ENCODE measurements around the gene IQCB1. TPM values are rescaled to one million over a fixed set of nuclear protein-coding genes. Genes with fewer than 3 reads are reported as not detected.

Gene IQCB1
- total RNA-seq, 5 donors from 2014 or later (not counting 1 experiment from before 2014, with no cell fraction given): 24.9 to 44.5 (median 25.9) TPM

- Mint-ChIP-seq H3K27ac (peak overlapping the region in 1 of 2 donors; percentile 16), H3K4me1 (peaks cover 44 to 46% (median 46%) of the 10 kb centered on the region in 3 donors), H3K36me3 (peaks cover 14% of the 10 kb centered on the region), H3K27me3 (no peaks in the 10 kb centered on the region), H3K9me3 (no peaks in the 10 kb centered on the region), H3K4me3 (peak overlapping the region; percentile 90 to 98 (median 95))
- Histone ChIP-seq H3K9me3 (no peaks in the 10 kb centered on the region), H3K27me3 (replicated peaks in 1 of 2; ENCODE audit: control insufficient read depth in 2 of 2, extremely low read depth in 1 of 2, insufficient read depth in 2 of 2, low read length in 1 of 2) (no peaks in the 10 kb centered on the region), H3K4me1 (ENCODE audit: control insufficient read depth in 1 of 2, extremely low read depth in 1 of 2, insufficient read depth in 2 of 2, low read length in 2 of 2) (peaks cover 14 to 20% of the 10 kb centered on the region in 2 experiments), H3K27ac (ENCODE audit: low read length) (no peak overlapping the region), H3K36me3 (ENCODE audit: control insufficient read depth in 2 of 2, extremely low read depth in 1 of 2, insufficient read depth in 1 of 2, low read length in 1 of 2) (peaks cover 0 to 12% of the 10 kb centered on the region in 2 donors), H3K4me3 (ENCODE audit: control insufficient read depth in 1 of 2, extremely low read depth in 1 of 2, low read length in 1 of 2) (no peak overlapping the region)
- CTCF ChIA-PET: no interaction called here
- DNase-seq (no peak), ATAC-seq (replicated peaks in 1 of 4) (no peak)
- 50% methylated on average over 1 of the region's 3 CpGs for WGBS (ENCODE audit: insufficient coverage)
- POLR2A ChIA-PET: interaction anchor here in 1 of 2 donors (0.5 kb wide), 1 partner anchor 166 kb away, joined by 3 read pairs; no protein-coding TSS in a partner anchor
Measured at GRCh38 chr3:121836481-121836880, 1.6 kb upstream of the IQCB1 start.

GRCh38 chr3:121836064-121836463 is 1.2 kb upstream of the IQCB1 start:
- CTCF ChIA-PET: no interaction called here
- Histone ChIP-seq H3K27me3 (replicated peaks in 1 of 2; ENCODE audit: control insufficient read depth in 2 of 2, extremely low read depth in 1 of 2, insufficient read depth in 2 of 2, low read length in 1 of 2) (no peaks in the 10 kb centered on the region), H3K4me3 (ENCODE audit: control insufficient read depth in 1 of 2, extremely low read depth in 1 of 2, low read length in 1 of 2) (peak overlapping the region in 1 of 2 donors; percentile 88), H3K36me3 (ENCODE audit: control insufficient read depth in 2 of 2, extremely low read depth in 1 of 2, insufficient read depth in 1 of 2, low read length in 1 of 2) (peaks cover 0 to 16% of the 10 kb centered on the region in 2 donors), H3K9me3 (no peaks in the 10 kb centered on the region), H3K27ac (ENCODE audit: low read length) (no peak overlapping the region), H3K4me1 (ENCODE audit: control insufficient read depth in 1 of 2, extremely low read depth in 1 of 2, insufficient read depth in 2 of 2, low read length in 2 of 2) (peaks cover 16 to 20% of the 10 kb centered on the region in 2 experiments)
- POLR2A ChIA-PET: no interaction called here
- H3K27me3 Mint-ChIP-seq: no peaks in the 10 kb centered on the region
- DNase-seq: no peak
- H3K4me3 Mint-ChIP-seq: peak overlapping the region; percentile 90 to 98 (median 95)
- peaks cover 46 to 51% (median 50%) of the 10 kb centered on the region in 3 donors for H3K4me1 Mint-ChIP-seq
- H3K27ac Mint-ChIP-seq: peak overlapping the region; percentile 41 to 63
- H3K9me3 Mint-ChIP-seq: no peaks in the 10 kb centered on the region
- H3K36me3 Mint-ChIP-seq: peaks cover 16% of the 10 kb centered on the region
- ATAC-seq (replicated peaks in 1 of 4): no peak
- WGBS (ENCODE audit: insufficient coverage): no CpG with 5 or more reads among the region's 4 CpGs

- Mint-ChIP-seq H3K4me1 (peaks cover 51 to 57% (median 56%) of the 10 kb centered on the region in 3 donors), H3K27me3 (no peaks in the 10 kb centered on the region), H3K4me3 (peak overlapping the region; percentile 90 to 98 (median 95)), H3K9me3 (no peaks in the 10 kb centered on the region), H3K27ac (peak overlapping the region; percentile 91 to 95), H3K36me3 (peaks cover 20% of the 10 kb centered on the region)
- Histone ChIP-seq H3K36me3 (ENCODE audit: control insufficient read depth in 2 of 2, extremely low read depth in 1 of 2, insufficient read depth in 1 of 2, low read length in 1 of 2) (peaks cover 0 to 19% of the 10 kb centered on the region in 2 donors), H3K4me3 (ENCODE audit: control insufficient read depth in 1 of 2, extremely low read depth in 1 of 2, low read length in 1 of 2) (peak overlapping the region; percentile 75 to 88), H3K27ac (ENCODE audit: low read length) (peak overlapping the region; percentile 67), H3K9me3 (no peaks in the 10 kb centered on the region), H3K27me3 (replicated peaks in 1 of 2; ENCODE audit: control insufficient read depth in 2 of 2, extremely low read depth in 1 of 2, insufficient read depth in 2 of 2, low read length in 1 of 2) (no peaks in the 10 kb centered on the region), H3K4me1 (ENCODE audit: control insufficient read depth in 1 of 2, extremely low read depth in 1 of 2, insufficient read depth in 2 of 2, low read length in 2 of 2) (peaks cover 19 to 20% of the 10 kb centered on the region in 2 experiments)
- WGBS (ENCODE audit: insufficient coverage): 0% methylated on average over 5 of the region's 11 CpGs
- peak in 2 of 35 experiments; percentile 7 to 50 for DNase-seq
- ChIA-PET CTCF (interaction anchor here in 1 of 2 donors (0.8 kb wide), 1 partner anchor 175 kb away, joined by 3 read pairs; the partner anchor contains the start of gene HCLS1), POLR2A (interaction anchor here in 1 of 2 donors (0.9 to 1.0 kb wide), 3 partner anchors 86 to 549 kb away, joined by 4 to 6 read pairs (median 5); partner anchors contain the start of genes FAM162A and GOLGB1)
- ATAC-seq (replicated peaks in 1 of 4): peak in 3 of 4 experiments; percentile 11 to 14 (median 14)
Measured at GRCh38 chr3:121835465-121835801, 573 bp upstream of the IQCB1 start.

- no peaks in the 10 kb centered on the region for H3K27me3 Mint-ChIP-seq
- Histone ChIP-seq H3K4me1 (ENCODE audit: control insufficient read depth in 1 of 2, extremely low read depth in 1 of 2, insufficient read depth in 2 of 2, low read length in 2 of 2) (peaks cover 20 to 21% of the 10 kb centered on the region in 2 experiments), H3K36me3 (ENCODE audit: control insufficient read depth in 2 of 2, extremely low read depth in 1 of 2, insufficient read depth in 1 of 2, low read length in 1 of 2) (peaks cover 0 to 21% of the 10 kb centered on the region in 2 donors), H3K9me3 (no peaks in the 10 kb centered on the region), H3K4me3 (ENCODE audit: control insufficient read depth in 1 of 2, extremely low read depth in 1 of 2, low read length in 1 of 2) (peak overlapping the region; percentile 66 to 75), H3K27ac (ENCODE audit: low read length) (peak overlapping the region; percentile 89), H3K27me3 (replicated peaks in 1 of 2; ENCODE audit: control insufficient read depth in 2 of 2, extremely low read depth in 1 of 2, insufficient read depth in 2 of 2, low read length in 1 of 2) (no peaks in the 10 kb centered on the region)
- H3K9me3 Mint-ChIP-seq: no peaks in the 10 kb centered on the region
- peaks cover 51 to 61% (median 60%) of the 10 kb centered on the region in 3 donors for H3K4me1 Mint-ChIP-seq
- peak in 2 of 35 experiments; percentile 2 to 38 for DNase-seq
- H3K4me3 Mint-ChIP-seq: peak overlapping the region; percentile 90 to 98 (median 95)
- H3K27ac Mint-ChIP-seq: peak overlapping the region; percentile 91 to 95
- H3K36me3 Mint-ChIP-seq: peaks cover 26% of the 10 kb centered on the region
- POLR2A ChIA-PET: interaction anchor here in 1 of 2 donors (1.0 kb wide), 1 partner anchor 13 kb away, joined by 4 read pairs; no protein-coding TSS in a partner anchor
- WGBS (ENCODE audit: insufficient coverage): 10% methylated on average over 11 of the region's 15 CpGs
- ATAC-seq (replicated peaks in 1 of 4): no peak
- CTCF ChIA-PET: interaction anchor here in 1 of 2 donors (0.9 kb wide), 1 partner anchor 174 kb away, joined by 3 read pairs; no protein-coding TSS in a partner anchor
Measured at GRCh38 chr3:121834157-121834670, 646 bp downstream of the IQCB1 start.

- Histone ChIP-seq H3K9me3 (peaks cover 2% of the 10 kb centered on the region), H3K27ac (ENCODE audit: low read length) (no peak overlapping the region), H3K4me1 (ENCODE audit: control insufficient read depth in 1 of 2, extremely low read depth in 1 of 2, insufficient read depth in 2 of 2, low read length in 2 of 2) (peaks cover 0 to 1% of the 10 kb centered on the region in 2 experiments), H3K27me3 (replicated peaks in 1 of 2; ENCODE audit: control insufficient read depth in 2 of 2, extremely low read depth in 1 of 2, insufficient read depth in 2 of 2, low read length in 1 of 2) (no peaks in the 10 kb centered on the region), H3K36me3 (ENCODE audit: control insufficient read depth in 2 of 2, extremely low read depth in 1 of 2, insufficient read depth in 1 of 2, low read length in 1 of 2) (peaks cover 0 to 61% of the 10 kb centered on the region in 2 donors), H3K4me3 (ENCODE audit: control insufficient read depth in 1 of 2, extremely low read depth in 1 of 2, low read length in 1 of 2) (no peak overlapping the region)
- POLR2A ChIA-PET: interaction anchor here in 1 of 2 donors (0.6 kb wide), 1 partner anchor 26 kb away, joined by 3 read pairs; no protein-coding TSS in a partner anchor
- WGBS (ENCODE audit: insufficient coverage): no CpG with 5 or more reads among the region's 1 CpG
- Mint-ChIP-seq H3K27ac (no peak overlapping the region), H3K36me3 (peaks cover 85% of the 10 kb centered on the region), H3K9me3 (peaks cover 6 to 10% (median 6%) of the 10 kb centered on the region in 3 donors), H3K4me1 (peaks cover 31 to 36% (median 32%) of the 10 kb centered on the region in 3 donors), H3K4me3 (no peak overlapping the region), H3K27me3 (no peaks in the 10 kb centered on the region)
- CTCF ChIA-PET: no interaction called here
- DNase-seq (no peak), ATAC-seq (replicated peaks in 1 of 4) (no peak)
Measured at GRCh38 chr3:121822973-121823372, 11.9 kb downstream of the IQCB1 start.

GRCh38 chr3:121821421-121822199 is 13.2 kb downstream of the IQCB1 start:
- Histone ChIP-seq H3K27me3 (replicated peaks in 1 of 2; ENCODE audit: control insufficient read depth in 2 of 2, extremely low read depth in 1 of 2, insufficient read depth in 2 of 2, low read length in 1 of 2) (no peaks in the 10 kb centered on the region), H3K36me3 (ENCODE audit: control insufficient read depth in 2 of 2, extremely low read depth in 1 of 2, insufficient read depth in 1 of 2, low read length in 1 of 2) (peaks cover 0 to 57% of the 10 kb centered on the region in 2 donors), H3K4me3 (ENCODE audit: control insufficient read depth in 1 of 2, extremely low read depth in 1 of 2, low read length in 1 of 2) (no peak overlapping the region), H3K27ac (ENCODE audit: low read length) (no peak overlapping the region), H3K4me1 (ENCODE audit: control insufficient read depth in 1 of 2, extremely low read depth in 1 of 2, insufficient read depth in 2 of 2, low read length in 2 of 2) (peaks cover 0 to 3% of the 10 kb centered on the region in 2 experiments), H3K9me3 (peaks cover 2% of the 10 kb centered on the region)
- H3K27ac Mint-ChIP-seq: no peak overlapping the region
- peaks cover 6 to 13% (median 9%) of the 10 kb centered on the region in 3 donors for H3K9me3 Mint-ChIP-seq
- DNase-seq: no peak
- peaks cover 38 to 46% (median 44%) of the 10 kb centered on the region in 3 donors for H3K4me1 Mint-ChIP-seq
- CTCF ChIA-PET: no interaction called here
- H3K36me3 Mint-ChIP-seq: peaks cover 83% of the 10 kb centered on the region
- 100% methylated on average over 1 of the region's 2 CpGs for WGBS (ENCODE audit: insufficient coverage)
- POLR2A ChIA-PET: interaction anchor here (0.5 to 1.0 kb wide), 2 partner anchors 13 to 548 kb away, joined by 4 to 8 read pairs; partner anchors contain the start of genes EAF2 (in 1 of the 2) and IQCB1 (in 1 of the 2)
- no peaks in the 10 kb centered on the region for H3K27me3 Mint-ChIP-seq
- no peak overlapping the region for H3K4me3 Mint-ChIP-seq
- ATAC-seq (replicated peaks in 1 of 4): no peak

All from T-cell (primary cell).